ENCODE data around the gene RPTOR.

RPTOR gene

DNA sequence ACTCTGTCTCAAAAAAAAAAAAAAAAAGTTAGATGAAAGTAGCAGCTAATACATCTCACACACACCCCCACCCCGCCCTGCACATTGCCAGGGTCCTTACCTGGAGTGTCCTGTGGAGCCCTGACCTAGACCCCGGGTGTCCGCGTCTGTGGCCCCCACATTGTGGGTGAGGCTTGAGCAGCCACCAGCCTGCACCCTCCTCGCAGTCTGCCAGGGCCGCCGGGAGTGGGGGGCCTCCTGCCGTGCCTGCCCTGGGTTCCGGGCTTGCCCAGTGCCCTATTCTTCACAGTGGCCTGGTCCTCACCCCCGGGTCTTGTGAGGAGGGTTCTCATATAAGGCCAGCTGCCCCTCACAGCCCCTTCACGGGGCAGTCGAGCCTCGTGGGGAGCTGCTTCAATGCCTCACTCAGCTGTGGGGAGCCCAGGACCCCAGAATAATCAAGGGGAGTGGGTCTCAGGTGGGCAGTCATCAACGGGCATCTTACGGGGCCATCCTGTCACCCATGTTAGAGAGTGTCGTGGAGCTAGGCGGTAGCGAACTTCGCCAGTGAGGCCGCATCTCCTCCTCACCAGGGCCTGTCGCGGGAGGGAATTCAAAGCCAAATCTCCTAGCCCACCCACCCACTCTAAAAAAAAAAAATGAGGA, 361.1 kb downstream of the RPTOR start:
- no peak overlapping the region for H3K4me3 ChIP-seq (ENCODE audit: low read length in 2 of 2)
- no peak overlapping the region for H2AK5ac ChIP-seq (ENCODE audit: low read depth, low read length)
- peaks cover 3 to 11% of the 10 kb centered on the region in 2 donors for H3K4me1 ChIP-seq (ENCODE audit: control insufficient read depth in 2 of 2, insufficient read depth in 1 of 2, low read depth in 1 of 2, low read length in 2 of 2)
- H2BK12ac ChIP-seq (ENCODE audit: low read length) = peak overlapping the region; percentile 24
- H4K91ac ChIP-seq (ENCODE audit: low read depth, low read length, poor library complexity) = no peak overlapping the region
- no peak overlapping the region for H2AFZ ChIP-seq (ENCODE audit: low read length)
- H3K18ac ChIP-seq (ENCODE audit: low read length) = no peak overlapping the region
- no peak overlapping the region for H3K9ac ChIP-seq (ENCODE audit: low read depth, low read length, poor library complexity)
- H3K27ac ChIP-seq (replicated peaks; ENCODE audit: low read length) = no peak overlapping the region
- H4K8ac ChIP-seq (ENCODE audit: low read depth, low read length) = no peak overlapping the region
- no peaks in the 10 kb centered on the region for H3K79me1 ChIP-seq (ENCODE audit: low read depth, low read length)
- peak overlapping the region; percentile 38 for H3K14ac ChIP-seq (ENCODE audit: low read length)
- H3K9me3 ChIP-seq (replicated peaks in 1 of 2; ENCODE audit: control insufficient read depth in 2 of 2, insufficient read depth in 1 of 2, low read depth in 1 of 2, low read length in 2 of 2) = no peaks in the 10 kb centered on the region
- no CpG with 5 or more reads among the region's 22 CpGs for WGBS, 2 donors (ENCODE audit: extremely low coverage in 2 of 2, insufficient read length in 2 of 2, insufficient replicate concordance in 1 of 2)
- no peak overlapping the region for H3K4ac ChIP-seq (ENCODE audit: low read length)
- no peak overlapping the region for H3K4me2 ChIP-seq (ENCODE audit: insufficient read depth, low read length, poor library complexity, severe bottlenecking)
- no peak overlapping the region for H2BK5ac ChIP-seq (ENCODE audit: low read length)
- peaks cover 14 to 37% of the 10 kb centered on the region in 2 donors for H3K36me3 ChIP-seq (replicated peaks in 1 of 2; ENCODE audit: control insufficient read depth in 2 of 2, insufficient read depth in 2 of 2, low read length in 2 of 2)
- no peak overlapping the region for H2BK120ac ChIP-seq (ENCODE audit: low read depth, low read length)
- no peak overlapping the region for H2BK15ac ChIP-seq (ENCODE audit: low read length)
- no peak overlapping the region for H3K23ac ChIP-seq (ENCODE audit: low read depth, low read length, poor library complexity)
- H3K27me3 ChIP-seq (ENCODE audit: control insufficient read depth in 3 of 3, insufficient read depth in 3 of 3, low read depth in 1 of 3, low read length in 3 of 3) = peaks cover 0 to 2% (median 0%) of the 10 kb centered on the region in 3 experiments
- no peak for DNase-seq (ENCODE audit: low spot score)

DNA sequence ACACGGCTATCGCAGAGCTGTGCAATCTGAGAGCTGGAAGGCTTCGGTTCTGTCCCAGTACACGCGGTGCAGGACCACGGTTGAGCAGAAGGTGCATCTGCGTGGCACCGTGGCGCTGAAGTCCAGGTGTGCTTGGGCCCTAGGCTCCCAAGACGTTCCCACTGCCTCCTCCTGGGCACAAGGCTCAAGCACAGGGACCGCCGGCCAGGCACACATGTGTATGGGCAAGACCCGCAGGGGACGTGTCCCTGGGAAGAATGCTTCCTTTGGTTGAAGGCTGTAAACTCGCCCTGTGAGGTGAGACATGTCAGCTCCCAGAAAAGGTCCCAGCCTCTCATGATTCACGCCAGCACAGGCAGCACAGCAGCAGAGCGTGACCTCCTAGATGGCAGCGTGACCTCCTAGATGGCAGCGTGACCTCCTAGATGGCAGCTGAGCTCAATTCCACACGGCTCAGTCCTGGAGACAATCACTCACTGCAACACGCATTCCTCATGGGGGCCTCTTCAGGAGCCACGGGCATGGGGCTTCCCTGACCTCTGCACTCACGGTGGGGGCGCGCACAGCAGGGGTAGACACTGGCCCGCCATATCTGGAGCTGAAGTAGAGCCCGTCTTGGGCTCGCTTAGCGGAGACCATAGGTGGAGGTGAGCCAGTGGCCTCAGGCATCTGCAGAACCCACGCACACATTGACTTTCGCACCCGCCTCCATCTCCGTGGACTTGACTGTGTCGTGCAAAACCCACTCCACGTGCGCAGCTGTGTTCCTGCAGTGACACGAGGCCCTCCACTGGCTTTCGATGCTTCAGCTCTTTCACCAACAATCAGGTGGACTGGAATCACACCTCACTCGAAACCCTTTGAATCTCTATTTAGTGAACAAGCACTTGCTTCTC, 362.0 kb downstream of the RPTOR start:
- Histone ChIP-seq H3K18ac (ENCODE audit: low read length) (peak overlapping the region; percentile 49), H2BK12ac (ENCODE audit: low read length) (no peak overlapping the region), H3K9me3 (replicated peaks in 1 of 2; ENCODE audit: control insufficient read depth in 2 of 2, insufficient read depth in 1 of 2, low read depth in 1 of 2, low read length in 2 of 2) (no peaks in the 10 kb centered on the region), H3K9ac (ENCODE audit: low read depth, low read length, poor library complexity) (no peak overlapping the region), H2BK120ac (ENCODE audit: low read depth, low read length) (no peak overlapping the region), H3K79me1 (ENCODE audit: low read depth, low read length) (no peaks in the 10 kb centered on the region), H3K27me3 (ENCODE audit: control insufficient read depth in 3 of 3, insufficient read depth in 3 of 3, low read depth in 1 of 3, low read length in 3 of 3) (no peaks in the 10 kb centered on the region), H2AFZ (ENCODE audit: low read length) (no peak overlapping the region), H3K23ac (ENCODE audit: low read depth, low read length, poor library complexity) (peak overlapping the region; percentile 85), H4K91ac (ENCODE audit: low read depth, low read length, poor library complexity) (no peak overlapping the region), H3K36me3 (replicated peaks in 1 of 2; ENCODE audit: control insufficient read depth in 2 of 2, insufficient read depth in 2 of 2, low read length in 2 of 2) (peaks cover 16 to 41% of the 10 kb centered on the region in 2 donors), H2AK5ac (ENCODE audit: low read depth, low read length) (no peak overlapping the region), H2BK5ac (ENCODE audit: low read length) (no peak overlapping the region), H3K14ac (ENCODE audit: low read length) (no peak overlapping the region), H3K4ac (ENCODE audit: low read length) (no peak overlapping the region), H3K4me3 (ENCODE audit: low read length in 2 of 2) (peak overlapping the region in 1 of 2 donors; percentile 29), H3K4me2 (ENCODE audit: insufficient read depth, low read length, poor library complexity, severe bottlenecking) (no peak overlapping the region), H2BK15ac (ENCODE audit: low read length) (no peak overlapping the region), H3K4me1 (ENCODE audit: control insufficient read depth in 2 of 2, insufficient read depth in 1 of 2, low read depth in 1 of 2, low read length in 2 of 2) (peaks cover 0 to 11% of the 10 kb centered on the region in 2 donors), H4K8ac (ENCODE audit: low read depth, low read length) (no peak overlapping the region), H3K27ac (replicated peaks; ENCODE audit: low read length) (no peak overlapping the region)
- no CpG with 5 or more reads among the region's 39 CpGs for WGBS, 2 donors (ENCODE audit: extremely low coverage in 2 of 2, insufficient read length in 2 of 2, insufficient replicate concordance in 1 of 2)
- no peak for DNase-seq (ENCODE audit: low spot score)

DNA sequence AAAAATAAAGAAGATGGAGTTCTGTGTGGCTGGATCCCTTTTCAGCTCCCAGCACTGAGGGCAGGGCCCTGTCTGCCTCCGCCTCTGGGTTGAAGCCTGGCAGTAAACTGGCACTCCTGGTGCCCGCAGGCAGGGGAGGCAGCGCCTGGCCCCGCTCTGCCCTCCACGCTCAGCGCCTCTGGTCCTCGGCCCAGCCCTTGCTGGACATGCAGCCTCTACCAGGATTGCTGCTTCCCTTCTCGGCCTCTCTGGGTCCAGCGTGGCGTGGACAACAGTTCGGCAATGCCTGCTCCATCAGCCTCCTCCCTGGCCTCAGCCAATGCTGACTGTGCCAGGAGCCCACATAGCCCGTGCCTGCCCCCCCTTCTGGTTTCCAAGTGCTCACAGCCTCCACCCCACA, 362.6 kb downstream of the RPTOR start:
- H2AFZ ChIP-seq (ENCODE audit: low read length) = no peak overlapping the region
- peak overlapping the region; percentile 58 for H2BK12ac ChIP-seq (ENCODE audit: low read length)
- H4K91ac ChIP-seq (ENCODE audit: low read depth, low read length, poor library complexity) = no peak overlapping the region
- WGBS, 2 donors (ENCODE audit: extremely low coverage in 2 of 2, insufficient read length in 2 of 2, insufficient replicate concordance in 1 of 2) = no CpG with 5 or more reads among the region's 12 CpGs
- H2BK5ac ChIP-seq (ENCODE audit: low read length) = no peak overlapping the region
- H3K4me2 ChIP-seq (ENCODE audit: insufficient read depth, low read length, poor library complexity, severe bottlenecking) = no peak overlapping the region
- no peak overlapping the region for H2AK5ac ChIP-seq (ENCODE audit: low read depth, low read length)
- H3K36me3 ChIP-seq (replicated peaks in 1 of 2; ENCODE audit: control insufficient read depth in 2 of 2, insufficient read depth in 2 of 2, low read length in 2 of 2) = peaks cover 16 to 48% of the 10 kb centered on the region in 2 donors
- no peak overlapping the region for H3K4ac ChIP-seq (ENCODE audit: low read length)
- no peak overlapping the region for H4K8ac ChIP-seq (ENCODE audit: low read depth, low read length)
- no peak overlapping the region for H3K4me3 ChIP-seq (ENCODE audit: low read length in 2 of 2)
- no peaks in the 10 kb centered on the region for H3K9me3 ChIP-seq (replicated peaks in 1 of 2; ENCODE audit: control insufficient read depth in 2 of 2, insufficient read depth in 1 of 2, low read depth in 1 of 2, low read length in 2 of 2)
- H3K18ac ChIP-seq (ENCODE audit: low read length) = no peak overlapping the region
- peak overlapping the region; percentile 85 for H3K23ac ChIP-seq (ENCODE audit: low read depth, low read length, poor library complexity)
- H2BK120ac ChIP-seq (ENCODE audit: low read depth, low read length) = no peak overlapping the region
- H3K9ac ChIP-seq (ENCODE audit: low read depth, low read length, poor library complexity) = no peak overlapping the region
- peak overlapping the region; percentile 67 for H2BK15ac ChIP-seq (ENCODE audit: low read length)
- H3K79me1 ChIP-seq (ENCODE audit: low read depth, low read length) = no peaks in the 10 kb centered on the region
- no peak for DNase-seq (ENCODE audit: low spot score)
- H3K27me3 ChIP-seq (ENCODE audit: control insufficient read depth in 3 of 3, insufficient read depth in 3 of 3, low read depth in 1 of 3, low read length in 3 of 3) = no peaks in the 10 kb centered on the region
- H3K14ac ChIP-seq (ENCODE audit: low read length) = no peak overlapping the region
- no peak overlapping the region for H3K27ac ChIP-seq (replicated peaks; ENCODE audit: low read length)
- H3K4me1 ChIP-seq (ENCODE audit: control insufficient read depth in 2 of 2, insufficient read depth in 1 of 2, low read depth in 1 of 2, low read length in 2 of 2) = peaks cover 0 to 11% of the 10 kb centered on the region in 2 donors

GRCh38 chr17:80908211-80908610, 363.6 kb downstream of the RPTOR start:
- peaks cover 0 to 11% of the 10 kb centered on the region in 2 donors for H3K4me1 ChIP-seq (ENCODE audit: control insufficient read depth in 2 of 2, insufficient read depth in 1 of 2, low read depth in 1 of 2, low read length in 2 of 2)
- H3K9ac ChIP-seq (ENCODE audit: low read depth, low read length, poor library complexity) = peak overlapping the region; percentile 86
- no peak overlapping the region for H3K4me2 ChIP-seq (ENCODE audit: insufficient read depth, low read length, poor library complexity, severe bottlenecking)
- no peak overlapping the region for H2BK12ac ChIP-seq (ENCODE audit: low read length)
- no peaks in the 10 kb centered on the region for H3K27me3 ChIP-seq (ENCODE audit: control insufficient read depth in 3 of 3, insufficient read depth in 3 of 3, low read depth in 1 of 3, low read length in 3 of 3)
- H2BK120ac ChIP-seq (ENCODE audit: low read depth, low read length) = no peak overlapping the region
- peak overlapping the region; percentile 92 for H3K14ac ChIP-seq (ENCODE audit: low read length)
- peaks cover 20 to 55% of the 10 kb centered on the region in 2 donors for H3K36me3 ChIP-seq (replicated peaks in 1 of 2; ENCODE audit: control insufficient read depth in 2 of 2, insufficient read depth in 2 of 2, low read length in 2 of 2)
- peak overlapping the region; percentile 36 for H2BK5ac ChIP-seq (ENCODE audit: low read length)
- no peak overlapping the region for H2BK15ac ChIP-seq (ENCODE audit: low read length)
- H3K27ac ChIP-seq (replicated peaks; ENCODE audit: low read length) = no peak overlapping the region
- H3K23ac ChIP-seq (ENCODE audit: low read depth, low read length, poor library complexity) = no peak overlapping the region
- no peak overlapping the region for H2AFZ ChIP-seq (ENCODE audit: low read length)
- H3K4me3 ChIP-seq (ENCODE audit: low read length in 2 of 2) = no peak overlapping the region
- no peaks in the 10 kb centered on the region for H3K9me3 ChIP-seq (replicated peaks in 1 of 2; ENCODE audit: control insufficient read depth in 2 of 2, insufficient read depth in 1 of 2, low read depth in 1 of 2, low read length in 2 of 2)
- peak overlapping the region; percentile 62 for H2AK5ac ChIP-seq (ENCODE audit: low read depth, low read length)
- H4K8ac ChIP-seq (ENCODE audit: low read depth, low read length) = no peak overlapping the region
- DNase-seq (ENCODE audit: low spot score) = no peak
- WGBS, 2 donors (ENCODE audit: extremely low coverage in 2 of 2, insufficient read length in 2 of 2, insufficient replicate concordance in 1 of 2) = no CpG with 5 or more reads among the region's 12 CpGs
- H4K91ac ChIP-seq (ENCODE audit: low read depth, low read length, poor library complexity) = no peak overlapping the region
- H3K4ac ChIP-seq (ENCODE audit: low read length) = peak overlapping the region; percentile 81
- H3K79me1 ChIP-seq (ENCODE audit: low read depth, low read length) = no peaks in the 10 kb centered on the region
- peak overlapping the region; percentile 52 for H3K18ac ChIP-seq (ENCODE audit: low read length)

Measured in neuronal stem cell (in vitro differentiated cells).